Measurements from ENCODE around the gene VEPH1. TPM values are rescaled to one million over a fixed set of nuclear protein-coding genes. Genes with fewer than 3 reads are reported as not detected.
A peak's percentile ranks its signal among the peaks of the same experiment; 100 is the strongest.

VEPH1 gene
- total and polyA plus RNA-seq, 11 donors = 0.40 to 0.79 (median 0.45) TPM; not detected in 6

DNA sequence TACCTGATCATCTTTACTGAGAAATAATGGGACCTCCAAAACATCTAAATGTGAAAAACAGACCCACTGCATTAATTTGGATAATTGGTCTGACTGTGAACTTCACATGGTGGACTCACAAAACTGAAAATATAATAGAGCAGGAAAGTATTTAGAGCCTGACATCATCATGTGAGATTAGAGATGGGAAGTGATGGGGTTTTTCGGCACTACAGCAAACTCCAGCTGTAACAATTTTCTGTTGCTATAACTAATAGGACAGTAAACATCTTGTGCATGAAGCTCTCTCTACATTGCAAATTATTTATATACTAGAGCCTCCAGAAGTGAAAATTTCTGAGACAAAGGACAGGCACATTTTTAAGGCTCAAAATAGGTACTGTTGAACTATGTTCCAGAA lies 32.2 kb downstream of the VEPH1 start:
- no peak overlapping the region for H3K4me3 ChIP-seq
- no peak for TF ChIP-seq POLR2A (IDR thresholded peaks at IDR 0.05)
- no peak for TF ChIP-seq CTCF (IDR thresholded peaks at IDR 0.05)
- no peaks in the 10 kb centered on the region for H3K36me3 ChIP-seq
- no peaks in the 10 kb centered on the region for H3K27me3 ChIP-seq
- whole genome bisulfite sequencing, 4 donors = 45 to 65% (median 62%) methylated on average over 1 of the region's 1 CpG
- peaks cover 0 to 12% (median 0%) of the 10 kb centered on the region in 12 donors for H3K4me1 ChIP-seq
- ATAC-seq (no peak), DNase-seq (no peak)
- H3K27ac ChIP-seq = no peak overlapping the region
- intact Hi-C loops (cut with DNase I) = no loop called here
- H3K9me3 ChIP-seq = no peaks in the 10 kb centered on the region

DNA sequence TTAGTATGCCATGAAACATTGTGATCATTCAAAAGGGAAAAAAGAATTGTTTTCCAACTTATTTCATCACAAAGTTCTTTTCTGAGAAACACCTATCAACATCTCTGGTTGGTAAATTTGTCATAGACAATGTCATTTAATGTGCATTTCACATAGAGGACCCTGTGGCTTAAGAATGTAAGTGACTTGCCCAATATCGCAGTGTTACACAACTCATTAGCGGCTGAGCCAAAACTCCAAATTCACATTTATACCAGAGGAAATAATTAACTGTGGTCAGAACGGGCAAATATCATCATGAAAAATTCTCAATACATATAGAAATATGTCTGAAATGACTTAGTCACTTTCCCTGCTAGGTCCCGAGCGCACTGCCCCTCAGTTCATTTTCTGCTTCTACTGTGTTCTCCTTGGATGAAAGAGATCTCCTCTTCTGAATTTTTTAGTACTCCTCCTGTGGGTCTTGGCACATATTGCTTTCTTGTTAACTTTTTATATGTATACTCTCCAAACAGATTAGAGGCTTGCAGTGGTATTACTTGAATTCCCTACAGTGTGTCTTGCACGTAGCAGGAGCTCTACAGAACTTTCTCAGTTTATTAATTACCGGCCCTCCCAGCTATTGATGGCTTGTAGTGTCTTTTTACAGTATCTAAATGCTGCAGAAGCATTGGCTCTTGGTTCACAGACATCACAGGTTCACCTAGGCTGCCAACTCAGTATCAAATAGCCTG lies 33.5 kb downstream of the VEPH1 start:
- Histone ChIP-seq H3K27me3 (no peaks in the 10 kb centered on the region), H3K27ac (no peak overlapping the region), H3K4me1 (peaks cover 0 to 12% (median 0%) of the 10 kb centered on the region in 12 donors), H3K9me3 (no peaks in the 10 kb centered on the region), H3K36me3 (no peaks in the 10 kb centered on the region), H3K4me3 (no peak overlapping the region)
- DNase-seq (no peak), ATAC-seq (no peak)
- TF ChIP-seq CTCF (IDR thresholded peaks at IDR 0.05) = no peak
- TF ChIP-seq POLR2A (IDR thresholded peaks at IDR 0.05) = no peak
- WGBS, 4 donors = 75 to 87% (median 85%) methylated on average over 7 of the region's 7 CpGs
- intact Hi-C loops (cut with DNase I) = no loop called here

DNA sequence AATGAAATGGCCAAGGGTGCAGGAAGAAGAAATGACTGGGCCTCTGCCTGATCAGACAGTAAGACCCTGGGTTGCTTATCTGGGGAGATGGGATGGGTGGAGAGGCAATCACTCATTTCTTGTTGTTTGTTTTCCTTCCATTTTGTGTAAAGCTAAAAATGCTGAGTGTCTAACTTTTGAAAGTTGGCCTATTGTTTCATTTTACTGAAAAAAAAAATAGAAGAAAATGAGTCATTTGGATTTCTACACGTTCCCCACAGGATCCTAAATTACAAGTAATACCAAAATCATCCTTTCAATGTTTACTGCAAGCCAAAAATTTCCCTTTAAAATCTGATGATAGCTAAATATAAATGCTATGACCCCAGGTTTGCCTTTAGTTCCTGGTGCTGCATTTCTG lies 36.0 kb downstream of the VEPH1 start:
- WGBS, 4 donors = 37 to 58% (median 51%) methylated on average over 1 of the region's 1 CpG
- no peaks in the 10 kb centered on the region for H3K27me3 ChIP-seq
- H3K4me1 ChIP-seq = peaks cover 0 to 12% (median 0%) of the 10 kb centered on the region in 12 donors
- no peak overlapping the region for H3K4me3 ChIP-seq
- intact Hi-C loops (cut with DNase I) = no loop called here
- DNase-seq (no peak), ATAC-seq (no peak)
- no peak for TF ChIP-seq CTCF (IDR thresholded peaks at IDR 0.05)
- no peak for TF ChIP-seq POLR2A (IDR thresholded peaks at IDR 0.05)
- H3K36me3 ChIP-seq = no peaks in the 10 kb centered on the region
- peak overlapping the region in 1 of 12 donors; percentile 32 for H3K27ac ChIP-seq
- no peaks in the 10 kb centered on the region for H3K9me3 ChIP-seq

DNA sequence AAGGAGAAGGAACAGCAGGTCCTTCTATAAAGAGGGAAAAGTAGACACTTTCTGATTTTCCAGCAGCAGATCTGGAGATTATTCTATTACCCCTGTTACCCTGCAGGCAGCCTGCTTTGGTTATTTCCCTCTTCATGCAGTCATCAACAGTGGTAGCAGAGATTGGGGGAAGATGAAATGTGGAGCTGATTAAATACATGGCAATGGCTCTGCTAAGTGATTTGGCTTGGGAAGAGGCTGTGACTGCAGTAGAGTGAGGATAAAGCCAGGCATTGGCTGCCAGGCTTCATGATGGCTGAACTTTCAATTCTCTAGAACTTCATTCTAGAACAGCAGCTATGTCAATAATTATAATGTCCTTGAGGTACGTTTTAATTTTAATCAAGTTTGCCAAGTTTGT lies 37.5 kb downstream of the VEPH1 start:
- DNase-seq (no peak), ATAC-seq (no peak)
- no peaks in the 10 kb centered on the region for H3K36me3 ChIP-seq
- TF ChIP-seq CTCF (IDR thresholded peaks at IDR 0.05) (no peak), POLR2A (IDR thresholded peaks at IDR 0.05) (no peak)
- no peak overlapping the region for H3K27ac ChIP-seq
- H3K4me3 ChIP-seq = no peak overlapping the region
- H3K4me1 ChIP-seq = peaks cover 0 to 12% (median 0%) of the 10 kb centered on the region in 12 donors
- no peaks in the 10 kb centered on the region for H3K27me3 ChIP-seq
- WGBS, 4 donors = 70 to 88% (median 86%) methylated on average over 1 of the region's 1 CpG
- no peaks in the 10 kb centered on the region for H3K9me3 ChIP-seq
- intact Hi-C loops (cut with DNase I) = no loop called here
